ENCODE results near the gene F13A1. TPM values are rescaled to one million over a fixed set of nuclear protein-coding genes. Genes with fewer than 3 reads are reported as not detected.

The F13A1 gene
- polyA plus RNA-seq, 1 of the 3 experiments (the other 2 are of a cell fraction): not detected

- Histone ChIP-seq H3K9me3 (no peaks in the 10 kb centered on the region), H3K27ac (ENCODE audit: low read depth in 2 of 2, low read length in 1 of 2) (no peak overlapping the region), H3K4me2 (no peak overlapping the region), H2AFZ (ENCODE audit: low read depth) (no peak overlapping the region), H3K4me3 (ENCODE audit: low read depth in 2 of 2, low read length in 1 of 2) (no peak overlapping the region), H3F3A (replicated peaks; ENCODE audit: insufficient read depth) (no peaks in the 10 kb centered on the region), H3K27me3 (ENCODE audit: insufficient read depth) (no peaks in the 10 kb centered on the region), H3K36me3 (replicated peaks in 1 of 2; ENCODE audit: control insufficient read depth in 1 of 2, insufficient read depth in 2 of 2, low read length in 1 of 2) (no peaks in the 10 kb centered on the region), H3K79me2 (ENCODE audit: insufficient read depth) (no peaks in the 10 kb centered on the region), H3K9ac (no peak overlapping the region), H3K9me2 (no peaks in the 10 kb centered on the region), H3K4me1 (ENCODE audit: control insufficient read depth in 1 of 2, insufficient read depth in 2 of 2, low read depth in 1 of 2, low read length in 1 of 2) (no peaks in the 10 kb centered on the region), H4K20me1 (ENCODE audit: insufficient read depth) (no peaks in the 10 kb centered on the region)
- no peak for DNase-seq
- POLR2A ChIA-PET: no interaction called here
- 20% methylated on average over 2 of the region's 2 CpGs for WGBS (ENCODE audit: low lambda C conversion rate)
- no peak for TF ChIP-seq MEF2A (IDR thresholded peaks at IDR 0.05; ENCODE audit: borderline replicate concordance, low read depth)
- TF ChIP-seq ZBTB33 (IDR thresholded peaks at IDR 0.05; ENCODE audit: borderline replicate concordance, low read depth): no peak
- no peak for TF ChIP-seq RCOR1 (IDR thresholded peaks at IDR 0.05; ENCODE audit: low read length)
- TF ChIP-seq SMC3 (IDR thresholded peaks at IDR 0.05; ENCODE audit: low read depth, low read length): no peak
- no peak for TF ChIP-seq RAD21 (IDR thresholded peaks at IDR 0.05; ENCODE audit: low read length)
- no peak for TF ChIP-seq YY1 (IDR thresholded peaks at IDR 0.05; ENCODE audit: low read depth)
- no peak for TF ChIP-seq USF1 (IDR thresholded peaks at IDR 0.05; ENCODE audit: borderline replicate concordance, low read depth)
- no peak for TF ChIP-seq EP300 (IDR thresholded peaks at IDR 0.05; ENCODE audit: borderline replicate concordance in 1 of 2, low read depth in 1 of 2, low read length in 1 of 2)
- no peak for TF ChIP-seq JUND (IDR thresholded peaks at IDR 0.05)
- TF ChIP-seq NFIC (IDR thresholded peaks at IDR 0.05; ENCODE audit: borderline replicate concordance): no peak
- TF ChIP-seq CTCF (IDR thresholded peaks at IDR 0.05): no peak
- no peak for TF ChIP-seq MXI1 (IDR thresholded peaks at IDR 0.05; ENCODE audit: low read depth, low read length)
- no peak for TF ChIP-seq IRF3 (IDR thresholded peaks at IDR 0.05; ENCODE audit: low read depth, low read length)
- no peak for TF ChIP-seq TCF12 (IDR thresholded peaks at IDR 0.05)
- TF ChIP-seq FOXJ3 (CRISPR knock-in tag; IDR thresholded peaks at IDR 0.05): no peak
- CTCF ChIA-PET: no interaction called here
Measured at GRCh38 chr6:6235786-6236185, 84.7 kb downstream of the F13A1 start.

Measured in SK-N-SH (cell line).